CD4-positive, alpha-beta T cell treated with Interleukin-15 for 4 hours (primary cell): Measurements from ENCODE around the gene TEKT2.

Experiments
- DNase-seq: peaks from one replicate; pipeline ENCODE4 v3.0.0-alpha.2; 2020; ENCODE audit warnings: low spot score

Gene TEKT2

DNA sequence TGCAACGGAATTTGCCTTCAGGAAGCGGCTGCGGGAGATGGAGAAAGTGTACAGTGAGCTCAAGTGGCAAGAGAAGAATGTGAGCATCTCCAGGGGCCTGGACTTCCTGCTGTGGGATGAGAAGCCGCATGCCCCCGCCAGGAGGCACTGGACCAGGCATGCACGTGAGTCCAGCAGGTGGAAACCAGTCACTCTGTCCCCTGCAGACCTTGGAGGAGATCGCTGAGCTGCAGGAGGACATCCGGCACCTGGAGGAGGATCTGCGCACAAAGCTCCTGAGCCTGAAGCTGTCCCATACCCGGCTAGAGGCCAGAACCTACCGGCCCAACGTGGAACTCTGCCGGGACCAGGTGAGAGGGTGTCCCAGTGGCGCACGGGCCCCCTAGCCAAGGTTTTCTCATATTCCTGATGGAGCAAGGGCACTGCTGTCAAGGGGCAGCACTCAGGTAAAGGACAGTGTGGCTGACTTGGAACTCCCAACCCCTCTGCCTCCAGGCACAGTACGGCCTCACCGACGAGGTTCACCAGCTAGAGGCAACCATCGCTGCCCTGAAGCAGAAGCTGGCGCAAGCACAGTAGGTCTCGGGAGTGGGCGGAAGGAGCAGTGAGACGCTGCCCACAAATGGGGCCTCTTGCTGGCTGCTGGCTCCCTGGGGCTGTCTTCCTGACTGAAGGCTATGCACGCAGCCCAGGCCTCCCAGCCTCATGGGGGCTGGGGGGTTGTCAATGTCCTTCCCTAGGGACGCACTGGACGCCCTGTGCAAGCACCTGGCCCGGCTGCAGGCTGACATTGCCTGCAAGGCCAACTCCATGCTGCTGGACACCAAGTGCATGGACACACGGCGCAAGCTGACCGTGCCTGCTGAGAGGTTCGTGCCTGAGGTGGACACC, 3.6 kb downstream of the TEKT2 start:
- DNase-seq = no peak

DNA sequence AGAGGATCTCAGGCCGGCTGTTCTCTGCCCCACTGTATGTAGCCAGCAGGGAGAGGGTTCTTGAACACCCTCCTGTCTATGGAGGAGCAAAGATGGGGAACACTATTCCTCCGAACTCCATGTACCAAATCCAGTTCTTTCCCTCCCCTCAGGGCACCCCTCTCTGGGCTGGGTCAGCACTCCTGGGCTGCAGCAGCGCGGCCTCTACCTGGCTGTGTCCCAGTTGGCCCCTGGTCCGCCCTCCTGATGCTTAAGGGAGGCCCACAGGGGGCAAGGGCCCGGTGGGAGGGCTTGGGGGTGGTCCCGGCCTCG, 4.3 kb downstream of the TEKT2 start:
- DNase-seq = no peak

DNA sequence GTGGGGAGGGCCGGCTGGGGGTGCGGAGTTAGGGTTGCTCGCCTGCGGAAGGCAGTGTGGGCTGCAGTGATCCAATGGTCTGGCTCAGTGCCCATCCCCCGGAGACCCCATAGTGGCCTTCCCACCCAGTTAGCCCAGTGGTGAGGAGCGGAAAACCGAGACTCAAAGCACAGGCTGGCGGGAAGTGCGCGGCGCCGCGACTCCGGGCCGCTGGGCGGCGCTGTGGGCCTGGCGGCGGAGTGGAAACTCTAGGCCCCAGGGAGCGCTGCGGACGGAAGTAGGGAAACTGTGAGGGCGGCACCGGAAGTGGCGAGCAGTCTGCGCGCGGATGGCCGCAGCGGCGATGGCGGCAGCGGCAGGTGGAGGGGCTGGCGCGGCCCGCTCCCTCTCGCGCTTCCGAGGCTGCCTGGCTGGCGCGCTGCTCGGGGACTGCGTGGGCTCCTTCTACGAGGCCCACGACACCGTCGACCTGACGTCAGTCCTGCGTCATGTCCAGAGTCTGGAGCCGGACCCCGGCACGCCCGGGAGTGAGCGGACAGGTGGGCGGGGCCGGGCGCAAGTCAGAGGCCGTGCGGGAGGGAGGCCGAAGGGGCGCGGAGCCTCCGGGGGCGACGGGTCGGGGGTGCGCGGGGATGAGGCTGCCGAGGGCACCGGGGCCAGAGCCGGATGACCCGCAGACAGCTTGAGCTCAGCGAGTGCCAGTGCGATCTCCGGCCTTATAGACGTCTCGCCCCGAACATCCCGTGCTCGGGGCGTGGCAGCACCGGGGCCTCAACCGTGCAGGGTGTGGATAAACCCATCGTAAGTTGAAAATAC, 4.9 kb downstream of the TEKT2 start, which contains the start of gene ADPRS:
Gene ADPRS (plus strand): TSS at position 316 of the 816 bp plus-strand sequence. CDS start 13 bp downstream, at position 329.
- peak; percentile 90 for DNase-seq

GRCh38 chr1:36089393-36090121, 5.7 kb downstream of the TEKT2 start:
- no peak for DNase-seq

GRCh38 chr1:36091141-36091540, 7.2 kb downstream of the TEKT2 start:
- no peak for DNase-seq

- no peak for DNase-seq
Measured at GRCh38 chr1:36091698-36092097, 7.8 kb downstream of the TEKT2 start.

- no peak for DNase-seq
Measured at GRCh38 chr1:36092166-36092797, 8.4 kb downstream of the TEKT2 start.

- no peak for DNase-seq
Measured at GRCh38 chr1:36092798-36093185, 8.9 kb downstream of the TEKT2 start.

DNA sequence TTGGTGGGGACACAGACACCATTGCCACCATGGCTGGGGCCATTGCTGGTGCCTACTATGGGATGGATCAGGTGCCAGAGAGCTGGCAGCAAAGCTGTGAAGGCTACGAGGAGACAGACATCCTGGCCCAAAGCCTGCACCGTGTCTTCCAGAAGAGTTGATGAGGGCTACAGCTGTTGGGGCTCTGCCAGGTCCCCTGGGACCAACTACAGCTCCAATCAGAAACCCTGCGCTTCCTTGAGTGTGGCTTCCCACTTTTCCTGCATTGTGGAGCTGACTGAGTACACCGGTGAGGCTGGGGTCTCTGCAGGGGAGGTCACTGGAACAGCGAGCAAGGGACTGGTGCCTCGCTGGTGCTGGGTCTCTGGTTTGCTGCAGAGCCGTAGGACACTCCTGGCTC, 9.3 kb downstream of the TEKT2 start:
- DNase-seq = no peak

GRCh38 chr1:36093929-36094328, 10.0 kb downstream of the TEKT2 start:
- DNase-seq = no peak

- DNase-seq = no peak
Measured at GRCh38 chr1:36094621-36095061, 10.7 kb downstream of the TEKT2 start.

DNA sequence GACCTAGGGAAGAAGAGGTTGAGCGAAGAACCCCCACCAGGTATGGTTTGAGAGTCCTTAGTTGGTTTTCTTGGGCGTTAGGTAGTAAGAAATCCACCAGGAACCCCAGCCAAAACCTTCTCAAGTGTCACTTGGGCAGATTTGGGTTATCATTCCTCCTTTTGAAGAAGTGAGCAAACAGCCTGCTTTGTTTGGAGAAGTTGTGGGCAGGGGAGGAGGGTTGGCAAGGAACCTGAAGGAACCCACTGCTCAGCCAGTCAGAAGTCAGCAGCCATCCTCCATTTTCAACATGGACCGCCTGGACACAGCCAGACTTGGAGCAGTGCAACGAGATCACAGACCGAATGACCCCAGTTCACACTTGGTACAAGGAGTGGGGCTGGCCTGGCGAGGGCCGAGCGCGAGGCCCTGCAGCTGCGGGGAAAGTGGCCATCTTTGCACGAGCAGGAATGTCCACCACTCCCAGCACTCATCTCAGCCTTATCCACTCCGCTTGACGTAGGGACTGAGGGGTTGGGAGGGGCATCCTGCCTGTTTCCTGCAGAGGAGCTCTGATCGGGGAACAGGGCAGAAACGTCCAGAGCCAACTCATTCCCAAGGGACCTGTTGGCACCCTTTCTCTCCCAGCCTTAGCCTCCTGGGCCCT, 12.0 kb downstream of the TEKT2 start:
- DNase-seq = no peak

DNA sequence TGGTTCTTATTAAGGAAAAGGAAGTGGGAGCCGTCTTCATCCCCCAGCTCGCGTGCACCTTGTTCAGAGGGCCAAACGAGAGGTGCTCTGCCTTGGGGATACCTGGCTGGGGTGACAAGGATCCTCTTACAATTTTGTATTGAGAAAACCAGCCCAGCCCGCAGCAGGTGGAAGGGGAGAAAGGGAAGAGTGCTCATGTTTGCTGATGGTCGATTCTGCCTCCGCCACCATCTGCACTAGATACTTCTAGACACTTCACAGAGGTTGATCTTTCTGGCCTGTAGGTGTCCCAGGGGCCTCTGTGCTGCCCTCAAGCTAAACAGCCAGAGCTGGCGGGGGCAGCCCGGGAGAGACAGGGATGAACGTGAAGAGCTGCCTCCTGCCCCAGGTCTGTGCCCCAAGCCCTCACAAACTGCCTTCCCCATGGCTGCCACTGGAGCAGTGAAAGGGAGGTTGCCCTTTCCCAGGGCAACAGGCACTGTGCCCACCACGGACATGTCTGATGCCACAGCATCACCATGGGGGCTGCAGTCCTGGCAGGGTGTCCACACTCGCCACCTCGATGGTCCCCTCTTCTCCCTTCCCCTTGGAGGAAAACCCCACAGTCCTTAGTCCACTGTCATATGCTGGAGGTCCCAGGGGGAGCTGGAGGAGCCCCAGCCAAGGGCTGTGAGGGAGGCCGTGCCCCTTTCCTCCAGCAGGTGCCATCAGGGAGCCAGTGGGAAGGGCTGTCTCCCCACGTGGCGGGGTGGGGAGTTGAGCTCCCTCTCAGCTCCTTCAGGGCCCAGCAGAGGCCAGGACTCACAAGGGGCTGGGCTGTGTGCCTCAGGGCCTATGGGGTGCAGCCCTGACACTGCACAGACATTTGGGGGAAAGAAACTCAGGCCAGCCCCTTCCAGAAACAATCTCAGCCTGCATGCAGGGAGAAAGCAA, 12.9 kb downstream of the TEKT2 start:
- no peak for DNase-seq

- no peak for DNase-seq
Measured at GRCh38 chr1:36097693-36098585, 14.0 kb downstream of the TEKT2 start.

DNA sequence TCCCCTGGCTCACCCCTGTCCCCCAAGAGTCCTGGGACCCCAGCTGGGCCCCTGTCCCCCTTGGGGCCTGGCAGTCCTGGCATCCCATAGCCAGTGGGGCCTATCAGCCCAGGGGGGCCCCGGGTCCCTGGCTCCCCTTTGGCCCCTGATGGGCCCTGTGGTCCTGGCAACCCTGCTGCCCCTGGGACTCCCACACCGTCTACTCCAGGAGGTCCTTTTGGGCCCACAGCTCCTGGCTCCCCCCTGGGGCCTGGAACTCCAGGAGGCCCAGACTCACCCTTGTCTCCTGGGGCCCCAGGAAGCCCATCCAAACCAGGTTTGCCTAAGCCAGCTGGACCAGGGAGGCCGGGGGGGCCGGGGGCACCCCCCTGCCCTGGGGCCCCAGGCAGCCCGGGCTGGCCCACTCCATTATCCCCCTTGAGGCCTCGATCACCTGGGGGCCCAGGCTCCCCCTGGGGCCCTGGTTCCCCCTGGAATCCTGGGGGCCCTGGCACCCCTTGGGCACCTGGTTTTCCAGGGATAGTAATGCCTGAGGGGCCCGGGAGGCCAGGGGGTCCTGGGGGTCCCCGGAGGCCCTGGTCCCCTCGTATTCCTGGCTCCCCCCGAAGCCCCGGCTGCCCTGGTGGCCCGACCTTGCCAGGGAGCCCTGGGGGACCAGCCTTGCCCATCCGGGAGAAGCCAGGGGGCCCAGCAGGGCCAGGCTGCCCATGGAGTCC, 14.9 kb downstream of the TEKT2 start:
- DNase-seq = no peak

DNA sequence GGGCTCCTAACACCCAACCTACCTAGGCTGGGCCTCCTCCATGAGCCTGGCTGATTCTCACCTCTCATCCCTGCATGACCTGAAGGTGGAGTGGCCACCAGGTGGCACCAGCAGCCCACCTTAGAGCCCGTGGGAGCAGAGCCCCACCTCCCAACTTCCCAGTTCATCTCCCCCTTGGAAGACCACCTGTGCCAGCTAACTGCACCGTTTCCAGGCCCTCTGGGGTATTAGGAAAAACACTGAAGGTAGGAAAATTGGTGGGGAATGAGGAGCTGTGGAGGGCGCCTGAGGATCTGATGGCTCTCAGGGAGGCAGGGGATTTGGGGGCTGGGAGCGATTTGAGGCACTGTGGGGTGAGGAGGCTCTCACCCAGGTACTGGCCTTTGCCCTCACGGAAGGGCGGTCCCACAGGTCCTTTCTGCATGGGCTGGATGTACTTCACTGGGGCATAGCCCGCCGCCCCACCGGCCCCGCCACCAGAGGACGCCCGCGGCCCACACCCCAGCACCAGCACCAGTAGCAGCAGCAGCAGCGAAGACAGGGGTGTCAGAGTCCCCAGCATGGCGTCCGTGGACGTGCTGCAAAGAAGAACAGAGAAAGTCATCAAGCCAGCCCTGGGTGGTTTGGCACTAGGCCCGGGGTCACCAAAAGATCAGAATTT, 15.9 kb downstream of the TEKT2 start:
- DNase-seq = peak; percentile 71

DNA sequence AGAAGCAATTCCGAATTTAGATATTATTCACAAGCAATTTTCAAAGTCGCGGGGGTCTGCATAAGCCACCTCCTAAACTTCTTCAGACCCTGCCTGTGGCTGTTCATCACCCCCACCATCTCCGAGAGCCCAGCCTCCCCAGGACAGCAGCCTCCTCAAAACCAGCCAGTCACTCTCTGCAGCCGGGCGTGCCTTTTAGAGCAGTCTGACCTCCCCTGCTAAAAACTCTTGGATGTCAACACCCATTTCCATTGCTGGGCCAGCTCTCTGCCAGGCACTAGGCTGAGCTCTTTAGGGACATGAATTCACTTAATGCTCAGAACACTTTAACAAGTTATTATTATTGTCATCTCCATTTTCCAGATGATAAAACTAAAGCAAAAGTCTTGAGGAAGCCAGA, 16.5 kb downstream of the TEKT2 start:
- no peak for DNase-seq

DNA sequence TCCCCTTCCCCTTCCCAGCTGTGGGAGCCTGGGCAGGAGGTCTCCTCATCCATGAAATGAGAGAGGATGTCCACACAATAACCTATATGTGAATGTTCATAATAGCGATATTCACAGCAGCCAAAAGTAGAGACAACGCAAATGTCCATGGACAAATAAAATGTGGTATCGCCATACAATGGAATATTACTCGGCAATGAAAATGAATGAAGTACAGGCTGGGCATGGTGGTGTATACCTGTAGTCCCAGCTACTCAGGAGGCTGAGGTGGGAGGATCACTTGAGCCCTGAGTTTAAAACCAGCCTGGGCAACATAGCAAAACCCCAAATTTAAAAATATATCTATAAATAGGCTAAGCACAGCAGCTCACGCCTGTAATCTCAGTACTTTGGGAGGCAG, 17.7 kb downstream of the TEKT2 start:
- DNase-seq = no peak
